Vagina (tissue), 2 donors: Measurements from ENCODE around the gene ELL2. TPM values are rescaled to one million over a fixed set of nuclear protein-coding genes. Genes with fewer than 3 reads are reported as not detected.

ENCODE experiments used
- DNase-seq, 2 donors: peaks; one replicate each; pipeline ENCODE4 v3.0.0-alpha.2; 2017; ENCODE audit errors: extremely low spot score in 2 of 2
- H3K27ac ChIP-seq: fragments of 200-600 bp; sonication (generic); one replicate; pipeline ENCODE4 v1.5.1; 2019
- H3K27me3 ChIP-seq: fragments of 200-600 bp; sonication (generic); one replicate; pipeline ENCODE4 v1.5.1; 2019
- H3K36me3 ChIP-seq, 2 donors: fragments of 200-600 bp; sonication (generic); one replicate each; pipeline ENCODE4 v1.5.1; 2017 to 2019
- H3K4me1 ChIP-seq: fragments of 200-600 bp; sonication (generic); one replicate; pipeline ENCODE4 v1.5.1; 2019
- H3K4me3 ChIP-seq, 2 donors: fragments of 200-600 bp; sonication (generic); 1 replicate in 1 of 2; 2 replicates in 1 of 2; pipeline ENCODE4 v1.5.1; 2016 to 2019
- H3K9me3 ChIP-seq: fragments of 200-600 bp; sonication (generic); one replicate; pipeline ENCODE4 v1.5.1; 2019
- POLR2A ChIP-seq, 2 donors: fragments of 450-650 bp; IDR thresholded peaks; one replicate each; pipeline ENCODE4 v1.6.1; 2017; ENCODE audit warnings: antibody characterized with exemption in 2 of 2, mild to moderate bottlenecking in 2 of 2, moderate library complexity in 2 of 2
- POLR2AphosphoS5 ChIP-seq, 2 donors: sonication (generic); formaldehyde crosslinking; IDR thresholded peaks; one replicate each; pipeline ENCODE4 v1.9.0; 2017; ENCODE audit warnings: antibody characterized with exemption in 2 of 2, mild to moderate bottlenecking in 2 of 2, low read depth in 1 of 2; ENCODE audit not compliant: insufficient read depth in 1 of 2
- intact Hi-C: fragments of 100-400 bp; cut with DNase I; formaldehyde crosslinking; loops from one replicate; pipeline ENCODE4 v1.15.1; 2023
- total RNA-seq: library from RNA; depleted of rRNA; stranded (reverse); fragments of >200 nt; gene quantifications from one replicate; pipeline ENCODE4 v1.2.3, GENCODE V29; 2016
- TF ChIP-seq, protein P1 (sequence below), 3 experiments: fragments of 450-650 bp in 2 of 3; fragments of 200-600 bp in 1 of 3; sonication (generic) in 1 of 3; IDR thresholded peaks; one replicate each; pipeline ENCODE4 v1.5.1; 2017 to 2019; ENCODE audit warnings: antibody characterized with exemption in 3 of 3, mild to moderate bottlenecking in 2 of 3, moderate library complexity in 2 of 3

Gene ELL2
- total RNA-seq, 1 donor from 2014 or later, result 113 TPM

DNA sequence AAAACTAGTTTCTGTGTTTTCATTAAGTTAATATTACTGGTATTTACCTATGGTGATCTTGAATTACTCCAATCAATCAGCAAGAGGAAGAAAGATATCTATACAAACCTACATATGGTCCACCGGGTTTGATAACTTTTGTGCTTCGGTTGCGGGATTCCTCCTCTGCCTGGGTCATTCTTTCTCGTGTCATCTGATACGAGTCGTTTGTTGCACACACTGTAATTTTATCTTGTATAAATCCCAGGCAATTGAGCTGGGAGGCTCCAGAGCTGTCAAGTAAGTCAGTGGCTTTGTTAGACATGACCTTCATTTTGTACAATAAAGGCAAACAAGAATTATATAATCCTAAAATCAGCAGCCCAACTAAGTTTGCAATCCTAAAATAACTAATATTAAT, 48.0 kb downstream of the ELL2 start:
- intact Hi-C loops, result no loop called here
- Histone ChIP-seq H3K9me3 (no peaks in the 10 kb centered on the region), H3K4me1 (peaks cover 27% of the 10 kb centered on the region), H3K36me3 (peaks cover 0 to 8% of the 10 kb centered on the region in 2 donors), H3K4me3 (no peak overlapping the region), H3K27ac (no peak overlapping the region), H3K27me3 (no peaks in the 10 kb centered on the region)
- TF ChIP-seq POLR2A (IDR thresholded peaks at IDR 0.05), result no peak
- TF ChIP-seq, protein P1, sequence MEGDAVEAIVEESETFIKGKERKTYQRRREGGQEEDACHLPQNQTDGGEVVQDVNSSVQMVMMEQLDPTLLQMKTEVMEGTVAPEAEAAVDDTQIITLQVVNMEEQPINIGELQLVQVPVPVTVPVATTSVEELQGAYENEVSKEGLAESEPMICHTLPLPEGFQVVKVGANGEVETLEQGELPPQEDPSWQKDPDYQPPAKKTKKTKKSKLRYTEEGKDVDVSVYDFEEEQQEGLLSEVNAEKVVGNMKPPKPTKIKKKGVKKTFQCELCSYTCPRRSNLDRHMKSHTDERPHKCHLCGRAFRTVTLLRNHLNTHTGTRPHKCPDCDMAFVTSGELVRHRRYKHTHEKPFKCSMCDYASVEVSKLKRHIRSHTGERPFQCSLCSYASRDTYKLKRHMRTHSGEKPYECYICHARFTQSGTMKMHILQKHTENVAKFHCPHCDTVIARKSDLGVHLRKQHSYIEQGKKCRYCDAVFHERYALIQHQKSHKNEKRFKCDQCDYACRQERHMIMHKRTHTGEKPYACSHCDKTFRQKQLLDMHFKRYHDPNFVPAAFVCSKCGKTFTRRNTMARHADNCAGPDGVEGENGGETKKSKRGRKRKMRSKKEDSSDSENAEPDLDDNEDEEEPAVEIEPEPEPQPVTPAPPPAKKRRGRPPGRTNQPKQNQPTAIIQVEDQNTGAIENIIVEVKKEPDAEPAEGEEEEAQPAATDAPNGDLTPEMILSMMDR (IDR thresholded peaks at IDR 0.05), result no peak
- TF ChIP-seq POLR2AphosphoS5 (IDR thresholded peaks at IDR 0.05; ENCODE audit: insufficient read depth in 1 of 2, low read depth in 1 of 2), result no peak
- no peak for DNase-seq

DNA sequence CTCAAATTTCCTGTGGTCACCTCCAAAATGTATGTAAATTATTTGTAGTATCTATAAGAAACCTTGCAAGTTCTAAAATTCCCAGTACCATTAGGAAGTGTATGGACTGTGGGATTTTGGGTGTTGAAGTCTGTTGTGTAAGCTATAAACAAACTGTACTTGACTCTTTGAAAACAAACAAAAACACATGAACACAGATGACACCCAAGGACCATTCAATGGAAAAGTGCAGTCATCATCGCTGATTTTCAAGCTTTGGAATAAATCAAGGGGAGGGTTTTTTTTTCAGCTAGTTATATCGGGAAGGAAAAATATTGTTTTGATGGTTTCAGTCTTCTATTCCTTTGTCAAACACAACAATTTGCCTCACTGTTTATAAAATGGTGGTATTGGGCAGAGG, 49.6 kb downstream of the ELL2 start:
- peaks cover 32% of the 10 kb centered on the region for H3K4me1 ChIP-seq
- no peaks in the 10 kb centered on the region for H3K27me3 ChIP-seq
- peaks cover 0 to 8% of the 10 kb centered on the region in 2 donors for H3K36me3 ChIP-seq
- DNase-seq, result no peak
- intact Hi-C loops, result no loop called here
- H3K4me3 ChIP-seq, result no peak overlapping the region
- TF ChIP-seq POLR2A (IDR thresholded peaks at IDR 0.05) (no peak), POLR2AphosphoS5 (IDR thresholded peaks at IDR 0.05; ENCODE audit: insufficient read depth in 1 of 2, low read depth in 1 of 2) (no peak)
- TF ChIP-seq, protein P1 (IDR thresholded peaks at IDR 0.05), result no peak
- H3K27ac ChIP-seq, result no peak overlapping the region
- H3K9me3 ChIP-seq, result no peaks in the 10 kb centered on the region

DNA sequence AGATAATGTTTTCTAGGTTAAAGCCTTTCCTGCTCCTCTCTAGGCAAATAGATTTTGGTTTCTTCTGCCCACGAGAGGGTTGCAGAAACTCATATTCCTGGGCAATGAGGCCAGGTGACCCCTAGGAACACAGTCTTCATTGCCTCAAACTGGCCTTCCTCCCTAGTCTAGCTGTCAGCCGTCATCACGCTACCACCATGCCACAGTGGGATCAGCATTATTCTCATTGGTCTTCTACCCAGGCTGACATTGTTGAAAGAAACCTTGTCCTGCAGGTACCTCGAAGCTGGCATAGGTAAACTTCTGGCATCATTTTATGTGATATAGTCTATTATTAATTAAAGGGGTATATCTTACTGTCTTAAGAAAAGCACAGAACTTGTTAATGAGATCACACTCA, 51.1 kb downstream of the ELL2 start:
- no peak for DNase-seq
- Histone ChIP-seq H3K27me3 (no peaks in the 10 kb centered on the region), H3K4me3 (no peak overlapping the region), H3K9me3 (no peaks in the 10 kb centered on the region), H3K4me1 (peaks cover 17% of the 10 kb centered on the region), H3K27ac (no peak overlapping the region), H3K36me3 (peaks cover 0 to 18% of the 10 kb centered on the region in 2 donors)
- TF ChIP-seq, protein P1 (IDR thresholded peaks at IDR 0.05), result no peak
- TF ChIP-seq POLR2A (IDR thresholded peaks at IDR 0.05) (no peak), POLR2AphosphoS5 (IDR thresholded peaks at IDR 0.05; ENCODE audit: insufficient read depth in 1 of 2, low read depth in 1 of 2) (no peak)
- intact Hi-C loops, result no loop called here

DNA sequence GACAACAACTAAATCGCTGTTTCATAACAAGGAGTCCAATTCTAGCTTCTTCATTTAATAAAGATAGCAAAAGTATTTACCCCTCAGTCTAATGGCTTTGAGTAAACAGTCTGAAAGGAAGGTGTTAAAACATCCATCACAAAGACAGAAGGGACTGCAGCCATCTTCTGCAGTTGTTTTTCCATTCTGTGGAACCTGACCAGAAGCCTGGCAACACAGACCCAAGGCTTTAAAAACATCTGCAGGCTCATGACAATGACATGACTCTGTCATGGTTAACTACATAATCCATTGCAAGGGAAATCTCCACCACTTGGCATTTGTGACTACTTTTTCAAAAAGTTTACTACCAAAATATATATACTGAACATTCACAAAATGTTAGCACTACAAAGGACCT, 51.9 kb downstream of the ELL2 start:
- Histone ChIP-seq H3K36me3 (peaks cover 0 to 18% of the 10 kb centered on the region in 2 donors), H3K4me1 (peaks cover 15% of the 10 kb centered on the region), H3K9me3 (no peaks in the 10 kb centered on the region), H3K27me3 (no peaks in the 10 kb centered on the region), H3K4me3 (no peak overlapping the region), H3K27ac (no peak overlapping the region)
- DNase-seq, result no peak
- TF ChIP-seq POLR2A (IDR thresholded peaks at IDR 0.05) (no peak), POLR2AphosphoS5 (IDR thresholded peaks at IDR 0.05; ENCODE audit: insufficient read depth in 1 of 2, low read depth in 1 of 2) (no peak)
- TF ChIP-seq, protein P1 (IDR thresholded peaks at IDR 0.05), result no peak
- intact Hi-C loops, result no loop called here

DNA sequence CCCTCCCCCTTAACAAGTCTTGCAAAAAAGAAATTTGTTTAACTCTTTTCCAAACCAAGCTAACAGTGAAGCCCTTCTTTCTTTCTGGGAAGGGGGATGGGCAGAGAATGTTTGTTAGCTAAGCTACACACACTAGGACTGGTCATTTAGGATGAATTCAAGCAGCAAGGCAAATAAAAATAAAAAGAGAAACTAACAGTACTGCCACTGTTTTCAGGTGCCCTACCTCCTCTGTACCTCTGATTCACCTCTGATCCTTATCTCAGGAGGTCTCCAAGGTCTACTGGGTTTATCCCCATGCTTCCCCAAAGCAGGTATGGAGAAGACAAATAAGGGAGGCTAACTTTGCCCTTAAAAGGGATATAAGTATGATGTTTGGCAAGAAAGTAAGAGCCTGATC, 52.9 kb downstream of the ELL2 start:
- TF ChIP-seq POLR2AphosphoS5 (IDR thresholded peaks at IDR 0.05; ENCODE audit: insufficient read depth in 1 of 2, low read depth in 1 of 2) (no peak), POLR2A (IDR thresholded peaks at IDR 0.05) (no peak)
- TF ChIP-seq, protein P1 (IDR thresholded peaks at IDR 0.05), result no peak
- Histone ChIP-seq H3K4me1 (peaks cover 15% of the 10 kb centered on the region), H3K9me3 (no peaks in the 10 kb centered on the region), H3K4me3 (no peak overlapping the region), H3K36me3 (peaks cover 0 to 18% of the 10 kb centered on the region in 2 donors), H3K27me3 (no peaks in the 10 kb centered on the region), H3K27ac (no peak overlapping the region)
- DNase-seq, result no peak
- intact Hi-C loops, result no loop called here
